ENCODE measurements around the gene PCED1B. TPM values are rescaled to one million over a fixed set of nuclear protein-coding genes. Genes with fewer than 3 reads are reported as not detected.

PCED1B gene
- total RNA-seq, 1 donor from 2014 or later: 0.91 TPM

- Mint-ChIP-seq H3K4me1 (ENCODE audit: low read depth) (no peaks in the 10 kb centered on the region), H3K27ac (no peak overlapping the region), H3K27me3 (no peaks in the 10 kb centered on the region), H3K36me3 (ENCODE audit: insufficient read depth) (peaks cover 5% of the 10 kb centered on the region), H3K9me3 (ENCODE audit: low read depth) (peaks cover 3% of the 10 kb centered on the region), H3K4me3 (ENCODE audit: low read depth) (no peak overlapping the region)
- TF ChIP-seq, protein P1, sequence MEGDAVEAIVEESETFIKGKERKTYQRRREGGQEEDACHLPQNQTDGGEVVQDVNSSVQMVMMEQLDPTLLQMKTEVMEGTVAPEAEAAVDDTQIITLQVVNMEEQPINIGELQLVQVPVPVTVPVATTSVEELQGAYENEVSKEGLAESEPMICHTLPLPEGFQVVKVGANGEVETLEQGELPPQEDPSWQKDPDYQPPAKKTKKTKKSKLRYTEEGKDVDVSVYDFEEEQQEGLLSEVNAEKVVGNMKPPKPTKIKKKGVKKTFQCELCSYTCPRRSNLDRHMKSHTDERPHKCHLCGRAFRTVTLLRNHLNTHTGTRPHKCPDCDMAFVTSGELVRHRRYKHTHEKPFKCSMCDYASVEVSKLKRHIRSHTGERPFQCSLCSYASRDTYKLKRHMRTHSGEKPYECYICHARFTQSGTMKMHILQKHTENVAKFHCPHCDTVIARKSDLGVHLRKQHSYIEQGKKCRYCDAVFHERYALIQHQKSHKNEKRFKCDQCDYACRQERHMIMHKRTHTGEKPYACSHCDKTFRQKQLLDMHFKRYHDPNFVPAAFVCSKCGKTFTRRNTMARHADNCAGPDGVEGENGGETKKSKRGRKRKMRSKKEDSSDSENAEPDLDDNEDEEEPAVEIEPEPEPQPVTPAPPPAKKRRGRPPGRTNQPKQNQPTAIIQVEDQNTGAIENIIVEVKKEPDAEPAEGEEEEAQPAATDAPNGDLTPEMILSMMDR (IDR thresholded peaks at IDR 0.05; ENCODE audit: unreplicated experiment): no peak
- no peak for DNase-seq (ENCODE audit: low spot score, unreplicated experiment)
These were observed 159.3 kb downstream of the PCED1B start for GRCh38 chr12:47238669-47239114.

GRCh38 chr12:47242426-47242825, 163.0 kb downstream of the PCED1B start:
- H3K4me1 Mint-ChIP-seq (ENCODE audit: low read depth): no peaks in the 10 kb centered on the region

DNA sequence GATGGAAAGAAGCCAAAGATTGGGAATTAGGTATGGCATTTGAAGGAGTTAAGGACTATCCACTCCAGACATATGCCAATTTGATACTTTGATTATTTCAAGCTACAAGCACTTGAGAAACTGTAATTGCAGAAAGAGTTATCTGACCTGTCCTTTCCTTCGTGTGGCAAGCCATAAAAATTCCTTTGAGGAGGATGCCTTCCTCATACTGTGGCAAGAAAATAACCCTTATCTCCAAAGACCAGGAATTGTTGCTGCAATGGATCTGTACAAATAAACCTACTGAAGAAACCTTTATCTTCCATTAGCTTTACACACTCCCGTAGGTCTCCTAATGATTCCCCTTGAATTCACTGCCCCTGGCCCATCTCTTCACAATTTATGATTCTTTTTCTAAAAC, 165.4 kb downstream of the PCED1B start:
- H3K9me3 Mint-ChIP-seq (ENCODE audit: low read depth): no peaks in the 10 kb centered on the region
- no peak overlapping the region for H3K4me3 Mint-ChIP-seq (ENCODE audit: low read depth)

More at GRCh38 chr12:47242426-47242825, 163.0 kb downstream of the PCED1B start:
- TF ChIP-seq, protein P1 (IDR thresholded peaks at IDR 0.05; ENCODE audit: unreplicated experiment): no peak
- Mint-ChIP-seq H3K9me3 (ENCODE audit: low read depth) (no peaks in the 10 kb centered on the region), H3K4me3 (ENCODE audit: low read depth) (no peak overlapping the region), H3K27ac (no peak overlapping the region), H3K36me3 (ENCODE audit: insufficient read depth) (no peaks in the 10 kb centered on the region), H3K27me3 (no peaks in the 10 kb centered on the region)
- no peak for DNase-seq (ENCODE audit: low spot score, unreplicated experiment)

GRCh38 chr12:47245623-47246022, 166.2 kb downstream of the PCED1B start:
- TF ChIP-seq, protein P1 (IDR thresholded peaks at IDR 0.05; ENCODE audit: unreplicated experiment): no peak
- DNase-seq (ENCODE audit: low spot score, unreplicated experiment): no peak
- no peak overlapping the region for H3K27ac Mint-ChIP-seq
- peaks cover 3% of the 10 kb centered on the region for H3K4me1 Mint-ChIP-seq (ENCODE audit: low read depth)
- H3K27me3 Mint-ChIP-seq: no peaks in the 10 kb centered on the region
- peaks cover 2% of the 10 kb centered on the region for H3K9me3 Mint-ChIP-seq (ENCODE audit: low read depth)
- H3K4me3 Mint-ChIP-seq (ENCODE audit: low read depth): no peak overlapping the region
- peaks cover 2% of the 10 kb centered on the region for H3K36me3 Mint-ChIP-seq (ENCODE audit: insufficient read depth)

More for the DNA sequence above, 165.4 kb downstream of the PCED1B start:
- Mint-ChIP-seq H3K36me3 (ENCODE audit: insufficient read depth) (no peaks in the 10 kb centered on the region), H3K27ac (no peak overlapping the region), H3K4me1 (ENCODE audit: low read depth) (peaks cover under 1% of the 10 kb centered on the region), H3K27me3 (no peaks in the 10 kb centered on the region)
- TF ChIP-seq, protein P1 (IDR thresholded peaks at IDR 0.05; ENCODE audit: unreplicated experiment): no peak
- DNase-seq (ENCODE audit: low spot score, unreplicated experiment): no peak

DNA sequence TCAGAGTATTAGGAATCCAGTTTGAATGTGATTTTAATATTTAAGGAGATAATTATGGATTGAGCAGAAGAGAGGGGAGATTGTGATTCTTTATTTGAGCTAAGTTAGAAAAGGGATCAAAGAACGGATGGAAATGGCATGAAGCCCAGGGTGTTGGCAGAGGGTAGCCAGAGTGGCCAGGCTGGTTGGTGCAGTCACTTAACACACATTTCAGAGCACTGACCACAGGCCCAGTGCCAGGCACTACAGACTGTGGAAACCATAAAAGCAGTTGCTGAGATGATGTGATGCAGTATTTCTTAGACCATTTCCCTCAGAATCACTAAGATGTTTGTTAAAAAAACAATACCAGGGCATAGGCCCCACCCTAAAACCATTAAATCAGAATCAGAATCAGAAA, 168.0 kb downstream of the PCED1B start:
- Mint-ChIP-seq H3K4me1 (ENCODE audit: low read depth) (peaks cover 3% of the 10 kb centered on the region), H3K9me3 (ENCODE audit: low read depth) (peaks cover 17% of the 10 kb centered on the region), H3K27me3 (no peaks in the 10 kb centered on the region), H3K36me3 (ENCODE audit: insufficient read depth) (peaks cover 2% of the 10 kb centered on the region), H3K27ac (no peak overlapping the region), H3K4me3 (ENCODE audit: low read depth) (no peak overlapping the region)
- TF ChIP-seq, protein P1 (IDR thresholded peaks at IDR 0.05; ENCODE audit: unreplicated experiment): no peak
- no peak for DNase-seq (ENCODE audit: low spot score, unreplicated experiment)
